AG10803 (cell line): ENCODE data around the gene EXOSC1.

Experiments
- DNase-seq: peaks from one replicate; pipeline ENCODE4 v3.0.0; 2010; ENCODE audit warnings: low read depth
- H3K4me3 ChIP-seq: 2 replicates; pipeline ENCODE4 v1.5.1; 2011; ENCODE audit warnings: mild to moderate bottlenecking, low read length, control low read depth
- CTCF ChIP-seq: conservative IDR thresholded peaks from 2 replicates; pipeline ENCODE4 v1.5.1; 2011; ENCODE audit warnings: mild to moderate bottlenecking, low read length, control low read depth, inconsistent platforms

The EXOSC1 gene

DNA sequence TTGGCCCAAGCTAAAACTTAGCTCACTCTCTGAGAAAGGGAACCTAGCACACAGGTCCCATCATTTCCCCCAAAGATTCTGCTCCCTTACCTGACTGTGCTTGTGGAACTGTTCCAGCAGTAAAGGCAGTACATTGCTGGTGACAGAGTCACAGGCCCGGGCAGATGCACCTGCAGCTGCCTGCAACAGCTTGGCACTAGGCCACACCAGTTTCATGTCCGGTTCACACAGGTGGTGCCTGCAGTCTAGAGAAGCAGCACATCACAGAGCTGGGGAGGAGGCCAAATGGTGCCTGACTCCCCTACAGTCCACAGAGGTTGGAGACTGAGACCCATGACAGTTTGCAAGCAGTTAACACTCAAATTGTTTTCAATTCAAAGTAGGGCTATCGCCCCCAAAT is 22.4 kb upstream of the EXOSC1 start:
- no peak overlapping the region for H3K4me3 ChIP-seq
- DNase-seq = no peak
- TF ChIP-seq CTCF = no peak

DNA sequence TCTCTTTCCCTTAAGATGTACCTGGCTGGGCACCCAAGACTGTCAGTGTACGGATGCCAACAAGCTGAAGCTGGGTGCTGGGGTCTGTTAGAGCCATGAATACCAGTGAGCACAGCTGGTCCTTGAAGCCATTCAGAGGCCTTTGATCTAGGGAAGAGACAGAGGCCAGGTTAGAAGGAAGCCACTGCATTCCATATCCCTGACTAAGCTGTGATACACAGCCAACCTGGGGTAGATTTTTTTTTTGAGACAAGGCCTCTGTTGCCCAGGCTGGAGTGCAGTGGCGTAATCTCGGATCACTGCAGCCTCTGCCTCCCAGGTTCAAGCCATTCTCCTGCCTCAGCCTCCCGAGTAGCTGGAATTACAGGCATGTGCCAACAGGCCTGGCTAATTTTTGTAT is 20.9 kb upstream of the EXOSC1 start:
- TF ChIP-seq CTCF = no peak
- peak; percentile 37 for DNase-seq

DNA sequence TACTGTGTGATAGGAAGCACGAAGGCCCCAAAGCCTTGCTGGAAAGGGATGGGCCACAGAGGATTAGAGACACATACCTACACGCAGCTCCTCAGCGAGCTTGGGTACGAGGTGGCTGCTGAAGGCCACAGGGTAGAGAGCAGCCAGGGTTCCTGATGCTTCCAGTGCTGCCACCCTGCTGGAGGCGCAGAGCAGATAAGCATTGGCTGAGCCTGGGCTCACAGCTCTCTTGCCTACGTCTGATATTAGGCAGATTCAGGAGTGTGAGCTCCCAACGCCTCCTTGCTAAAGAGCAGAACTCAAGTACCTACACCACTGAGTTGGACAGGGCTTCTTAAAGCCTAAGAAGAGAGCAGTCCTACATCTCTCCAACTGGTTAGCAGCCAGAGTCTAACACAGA is 20.2 kb upstream of the EXOSC1 start:
- H3K4me3 ChIP-seq = no peak overlapping the region
- no peak for TF ChIP-seq CTCF
- no peak for DNase-seq

More for the DNA sequence above, 20.9 kb upstream of the EXOSC1 start:
- H3K4me3 ChIP-seq = no peak overlapping the region

GRCh38 chr10:97464226-97464625 is 18.4 kb upstream of the EXOSC1 start:
- no peak for TF ChIP-seq CTCF
- no peak overlapping the region for H3K4me3 ChIP-seq
- DNase-seq = no peak

GRCh38 chr10:97463363-97464132 is 17.7 kb upstream of the EXOSC1 start:
- no peak overlapping the region for H3K4me3 ChIP-seq
- TF ChIP-seq CTCF = peak; percentile 89
- peak; percentile 88 for DNase-seq

DNA sequence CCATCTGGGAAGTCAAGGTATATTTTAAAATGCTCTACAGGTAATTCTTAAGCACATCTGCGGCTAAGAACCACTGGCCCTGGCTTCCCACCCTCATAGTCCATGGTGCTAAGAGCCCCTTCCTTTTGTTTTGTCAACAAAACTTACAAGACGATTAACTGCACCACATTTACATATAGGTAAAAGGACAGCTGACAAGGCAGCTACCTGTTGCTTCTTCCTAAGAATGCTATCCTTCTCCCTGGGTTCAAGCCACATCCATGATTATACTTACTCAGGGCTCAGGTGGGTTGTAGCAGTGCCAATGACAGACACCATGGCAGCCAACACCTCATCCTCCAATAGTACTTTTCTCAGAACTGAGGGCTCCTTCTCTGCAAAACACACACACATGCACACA is 16.5 kb upstream of the EXOSC1 start:
- no peak for TF ChIP-seq CTCF
- no peak for DNase-seq

GRCh38 chr10:97459933-97460332 is 14.1 kb upstream of the EXOSC1 start:
- no peak for DNase-seq
- no peak overlapping the region for H3K4me3 ChIP-seq
- TF ChIP-seq CTCF = no peak

More for the DNA sequence above, 16.5 kb upstream of the EXOSC1 start:
- no peak overlapping the region for H3K4me3 ChIP-seq
